Islet precursor cell (in vitro differentiated cells): ENCODE results near the gene CHRNA9.

ENCODE experiments used
- DNase-seq: peaks from one replicate; pipeline ENCODE4 v3.0.0-alpha.2; 2018

Gene CHRNA9

DNA sequence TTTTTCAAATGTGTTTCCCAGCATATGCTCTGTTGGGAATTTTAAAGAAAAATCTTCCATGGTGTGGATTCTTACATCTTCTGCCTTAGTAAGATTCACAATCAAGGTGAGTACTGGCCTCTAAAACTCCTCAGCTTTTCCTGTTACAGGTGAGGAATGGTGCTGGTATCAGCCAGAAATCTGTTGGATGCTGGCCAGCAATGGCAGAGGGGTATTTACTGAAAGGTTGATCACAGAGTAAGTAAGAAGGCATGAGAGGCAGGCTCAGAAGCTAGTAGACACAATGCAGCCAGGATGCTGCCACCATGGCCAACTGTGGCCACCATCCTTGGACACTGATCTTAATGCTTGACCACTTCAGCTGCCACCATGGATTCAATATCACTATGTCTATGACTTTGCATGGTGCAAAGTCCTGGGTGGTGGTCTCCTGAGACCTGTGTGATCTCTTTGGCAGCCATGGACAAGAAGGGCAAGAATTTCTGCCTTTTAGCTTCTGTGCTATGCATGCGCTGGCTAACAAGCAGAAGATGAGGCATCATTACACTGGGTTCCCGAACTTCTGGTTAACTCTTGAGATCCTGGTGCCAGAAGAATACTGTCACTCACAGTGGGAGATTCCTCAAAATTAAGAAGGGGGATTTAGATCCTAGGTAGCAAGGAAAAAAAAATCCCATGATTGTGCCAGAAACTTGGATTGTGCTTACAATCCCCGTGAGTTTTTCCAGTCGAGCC lies 60.2 kb downstream of the CHRNA9 start:
- no peak for DNase-seq

GRCh38 chr4:40395908-40396793 lies 61.0 kb downstream of the CHRNA9 start:
- DNase-seq, result no peak

DNA sequence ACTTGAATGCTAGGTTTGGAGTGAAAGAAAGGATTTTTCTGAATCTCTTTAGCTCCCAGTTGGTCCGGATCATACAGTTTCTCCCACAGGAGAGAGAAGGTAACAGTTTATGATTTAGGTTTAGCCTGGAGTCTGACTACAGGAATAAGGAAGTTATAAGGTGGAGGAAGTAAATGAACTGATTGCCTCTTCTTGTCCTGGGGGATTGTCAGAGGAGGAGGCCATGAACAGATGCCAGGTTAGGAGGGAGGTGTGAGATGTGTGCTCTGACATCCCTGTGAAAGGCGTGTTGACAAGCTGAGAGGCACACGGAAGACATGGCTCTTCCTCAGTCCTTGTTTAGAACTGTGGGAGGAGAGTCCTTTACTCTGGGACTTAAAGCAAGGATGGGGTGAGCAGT lies 64.4 kb downstream of the CHRNA9 start:
- DNase-seq, result no peak

DNA sequence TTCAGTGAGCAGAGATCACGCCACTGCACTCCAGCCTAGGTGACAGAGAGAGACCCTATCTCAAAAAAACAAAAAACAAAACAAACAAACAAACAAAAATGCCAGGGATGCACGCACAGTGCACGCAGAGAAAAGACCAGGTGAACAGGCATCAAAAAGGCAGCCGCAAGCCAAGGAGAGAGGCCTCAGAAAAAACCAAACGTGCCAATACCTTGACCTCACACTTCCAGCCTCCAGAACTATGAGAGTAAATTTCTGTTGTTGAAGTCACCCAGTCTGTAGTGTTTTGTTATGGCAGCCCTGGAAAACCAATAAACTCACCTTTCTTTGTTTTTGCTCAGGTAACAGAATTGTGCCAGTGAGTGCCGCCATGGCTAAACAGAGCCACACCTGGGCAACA lies 66.0 kb downstream of the CHRNA9 start:
- DNase-seq, result no peak

- DNase-seq, result no peak
Observed at GRCh38 chr4:40401631-40402030, 66.5 kb downstream of the CHRNA9 start.

DNA sequence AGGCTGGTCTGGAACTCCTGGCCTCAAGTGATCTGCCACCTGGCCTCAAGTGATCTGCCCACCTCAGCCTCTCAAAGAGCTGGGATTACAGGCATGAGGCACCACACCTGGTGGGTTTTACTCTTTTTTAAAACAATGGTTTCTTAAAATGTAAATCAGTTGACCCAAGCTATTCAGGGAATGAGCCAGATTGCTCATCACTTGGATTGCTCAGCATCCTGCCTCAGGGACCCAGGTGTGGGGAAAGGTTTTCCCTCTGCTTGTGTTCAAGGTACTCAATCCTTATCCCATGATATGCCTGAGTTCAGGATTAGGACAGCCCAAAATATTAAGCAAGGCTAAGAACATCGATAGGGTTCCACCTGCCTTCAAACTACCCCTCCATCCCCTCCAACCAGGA lies 67.4 kb downstream of the CHRNA9 start:
- no peak for DNase-seq

- DNase-seq, result peak; percentile 76
Observed at GRCh38 chr4:40403081-40403480, 67.9 kb downstream of the CHRNA9 start.
